GM21447 (cell line): ENCODE data around the gene KRTAP10-1.
"Not testable (repeated sequence)": the region's sequence is repeated elsewhere in the genome, so short reads cannot be mapped to it uniquely, and the experiment has no call there.

ENCODE experiments used
- ATAC-seq: cut with Tn5 transposase; IDR thresholded peaks from one replicate; pipeline ENCODE4 v1.9.1; 2021; ENCODE audit not compliant: unreplicated experiment

Gene KRTAP10-1

GRCh38 chr21:44571296-44571695, 31.3 kb upstream of the KRTAP10-1 start:
- ATAC-seq, result no peak

- ATAC-seq, result no peak
These were observed 30.0 kb upstream of the KRTAP10-1 start for GRCh38 chr21:44569861-44570517.

DNA sequence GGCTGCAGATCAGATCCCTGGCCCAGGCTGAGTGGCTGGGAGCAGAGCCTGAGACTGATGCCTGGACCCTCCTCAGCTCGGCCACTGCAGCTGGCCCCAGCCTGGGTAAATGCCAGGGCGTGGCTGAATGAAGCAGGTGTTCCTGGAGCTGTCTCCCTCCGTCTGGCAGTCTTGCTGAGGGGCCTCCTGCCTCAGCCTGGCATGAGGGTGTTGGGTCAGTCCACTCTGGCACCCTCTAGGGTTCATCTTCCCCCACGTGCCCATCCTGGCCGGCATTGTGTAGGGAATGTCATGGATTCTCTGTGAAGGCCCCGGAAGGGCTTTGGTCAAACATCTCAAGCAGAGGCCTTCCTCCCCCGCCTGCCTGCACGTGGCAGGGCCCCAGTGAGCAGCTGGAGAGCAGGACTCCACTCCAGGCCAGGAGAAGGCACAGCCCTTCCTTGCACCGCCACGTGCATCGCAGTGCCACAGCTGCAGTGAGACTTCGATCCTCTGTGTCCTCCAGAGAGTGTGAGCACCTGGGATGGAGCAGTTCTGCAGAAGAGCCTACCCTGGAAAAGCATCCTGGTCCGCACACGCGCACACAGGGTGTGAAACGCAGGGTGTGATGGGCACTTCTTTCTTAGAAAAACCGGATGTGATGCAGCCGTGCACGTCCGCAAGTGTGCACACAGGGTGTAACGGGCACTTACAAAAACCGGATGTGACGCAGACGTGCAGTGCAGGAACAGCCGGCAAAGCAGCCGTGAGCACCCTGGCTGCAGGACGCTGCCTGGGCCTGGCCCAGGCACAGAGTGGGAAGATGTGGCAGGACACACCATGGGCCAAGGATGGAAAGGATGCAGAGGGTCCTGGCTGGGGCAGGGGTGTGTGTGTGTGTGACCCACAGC, 28.9 kb upstream of the KRTAP10-1 start:
- ATAC-seq, result no peak

- no peak for ATAC-seq
These were observed 28.3 kb upstream of the KRTAP10-1 start for GRCh38 chr21:44568261-44568660.

- ATAC-seq, result no peak
These were observed 27.6 kb upstream of the KRTAP10-1 start for GRCh38 chr21:44567481-44568171.

- no peak for ATAC-seq
These were observed 26.4 kb upstream of the KRTAP10-1 start for GRCh38 chr21:44566403-44566802.

DNA sequence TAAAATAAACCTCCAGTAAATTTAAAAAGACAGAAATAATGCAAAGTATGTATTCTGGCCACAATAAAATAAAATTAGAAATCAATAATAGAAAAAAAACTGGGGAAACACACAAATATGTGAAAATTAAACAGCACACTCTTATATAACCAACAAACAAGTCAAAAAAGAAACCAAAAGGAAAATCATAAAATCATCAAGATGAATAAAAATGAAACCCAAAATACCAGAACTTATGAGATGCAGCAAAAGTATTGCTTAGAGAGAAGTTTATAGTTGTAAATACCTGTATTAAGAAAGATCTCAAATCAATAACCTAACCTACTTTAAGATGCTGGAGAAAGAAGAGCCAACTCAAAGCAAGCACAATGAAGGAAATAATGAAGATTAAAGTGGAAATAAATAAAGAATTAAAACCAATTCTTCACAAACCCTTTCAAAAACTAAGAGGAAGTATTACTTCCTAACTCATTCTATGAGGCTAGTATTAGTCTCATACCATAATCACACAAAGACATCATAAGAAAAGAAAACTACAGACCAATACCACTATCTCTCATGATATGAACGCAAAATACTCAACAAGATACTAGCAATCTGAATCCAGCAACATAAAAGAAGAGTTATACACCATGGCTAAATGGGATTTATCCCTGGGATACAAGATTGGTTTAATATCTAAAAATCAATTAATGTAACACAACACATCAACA, 25.0 kb upstream of the KRTAP10-1 start:
- no peak for ATAC-seq

GRCh38 chr21:44564099-44564498, 24.1 kb upstream of the KRTAP10-1 start:
- no peak for ATAC-seq

DNA sequence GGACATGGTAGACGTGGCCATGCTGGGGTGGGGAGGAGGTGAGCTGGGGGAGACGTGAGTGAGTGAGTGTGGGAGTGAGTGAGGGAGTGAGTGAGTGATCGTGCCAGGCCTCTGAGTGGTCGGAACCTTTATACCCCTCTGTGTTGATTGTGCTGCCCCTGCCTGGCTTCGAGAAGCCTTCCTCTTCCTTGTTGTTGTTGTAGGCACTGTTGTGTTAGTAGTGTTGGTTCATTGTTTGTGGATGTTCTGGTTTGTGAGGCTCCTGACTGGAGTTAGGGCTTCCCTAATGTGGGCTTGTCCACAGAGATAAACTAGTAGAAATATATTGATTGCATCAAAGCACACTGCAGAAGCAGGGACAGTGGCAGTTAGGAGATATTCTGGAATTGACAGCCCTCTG, 18.7 kb upstream of the KRTAP10-1 start, which contains the start of gene KRTAP10-3:
Gene KRTAP10-3 (minus strand): TSS at position 101 of the 400 bp plus-strand sequence. CDS start 80 bp downstream, at position 21.
- ATAC-seq, result no peak

DNA sequence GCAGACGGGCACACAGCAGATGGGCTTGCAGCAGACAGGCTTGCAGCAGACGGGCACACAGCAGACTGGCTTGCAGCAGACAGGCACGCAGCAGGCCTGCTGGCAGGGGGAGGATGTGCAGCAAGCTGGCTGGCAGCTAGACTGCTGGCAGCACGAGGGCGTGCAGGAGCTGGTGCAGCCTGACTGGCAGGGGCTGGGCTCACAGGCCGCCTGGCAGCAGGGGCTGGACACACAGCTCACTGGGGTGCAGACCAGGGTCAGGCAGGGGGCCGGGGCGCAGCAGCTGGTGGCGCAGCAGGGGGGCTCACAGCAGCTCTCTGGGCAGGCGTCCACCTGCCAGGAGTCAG, 18.3 kb upstream of the KRTAP10-1 start:
- not testable (repeated sequence) for ATAC-seq

DNA sequence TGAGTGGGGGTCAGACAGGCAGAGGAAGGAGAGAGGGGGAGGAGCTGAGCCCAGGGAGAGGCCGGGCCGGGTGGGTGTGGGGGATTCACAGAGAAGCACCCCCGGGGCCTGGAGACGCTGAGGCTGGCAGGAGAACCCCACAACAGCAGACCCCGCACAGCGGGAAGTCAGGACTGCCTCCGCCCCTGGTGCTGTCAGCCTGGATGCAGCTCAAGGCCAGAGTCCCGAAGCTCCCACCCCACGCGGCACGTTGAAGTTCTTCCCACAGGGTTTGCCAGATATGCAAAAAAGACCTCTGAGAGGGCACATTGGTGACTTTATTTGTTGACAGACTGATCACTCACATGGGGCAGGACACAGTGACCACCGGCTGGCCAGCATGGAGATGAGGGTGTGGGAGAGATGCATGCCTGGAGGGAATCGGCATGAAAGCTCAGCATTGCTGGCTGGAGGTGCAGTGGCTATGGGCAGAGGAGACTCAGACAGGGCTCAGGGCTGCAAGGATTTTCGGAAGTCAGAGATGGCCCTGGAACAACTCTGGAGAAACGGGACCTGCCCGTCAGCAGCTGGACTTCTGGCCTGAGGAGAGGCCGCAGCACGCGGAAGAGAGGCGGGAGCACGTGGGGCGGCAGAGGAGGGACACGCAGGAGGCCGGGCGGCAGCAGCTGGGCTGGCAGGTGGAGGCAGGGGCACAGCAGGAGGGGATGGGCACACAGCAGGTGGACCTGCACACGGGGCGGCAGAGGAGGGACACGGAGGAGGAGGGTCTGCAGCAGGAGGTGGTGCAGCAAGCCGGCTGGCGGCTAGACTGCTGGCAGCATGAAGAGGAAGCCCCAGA, 17.7 kb upstream of the KRTAP10-1 start:
- no peak for ATAC-seq

DNA sequence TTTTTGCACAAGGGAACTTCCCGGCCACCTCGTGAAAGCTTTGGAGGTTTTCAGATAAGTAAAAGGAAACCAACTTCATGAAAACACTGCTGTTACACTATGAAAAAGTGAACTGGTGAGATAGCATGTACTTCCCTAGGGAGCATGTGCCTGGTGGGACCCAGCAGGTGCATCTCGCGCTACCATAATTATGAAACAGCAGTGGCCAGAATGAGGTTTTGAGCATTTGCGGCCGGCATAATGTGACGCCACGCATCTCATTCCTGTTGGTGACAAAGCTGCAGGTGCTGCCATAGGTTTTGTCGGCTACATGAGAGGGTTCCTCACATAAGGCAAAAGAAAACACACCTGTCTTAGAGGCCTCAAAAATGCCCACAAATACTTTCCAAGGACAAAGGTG, 16.9 kb upstream of the KRTAP10-1 start:
- ATAC-seq, result no peak

- no peak for ATAC-seq
These were observed 15.3 kb upstream of the KRTAP10-1 start for GRCh38 chr21:44555200-44555875.

- ATAC-seq, result no peak
These were observed 12.7 kb upstream of the KRTAP10-1 start for GRCh38 chr21:44552681-44553080.

DNA sequence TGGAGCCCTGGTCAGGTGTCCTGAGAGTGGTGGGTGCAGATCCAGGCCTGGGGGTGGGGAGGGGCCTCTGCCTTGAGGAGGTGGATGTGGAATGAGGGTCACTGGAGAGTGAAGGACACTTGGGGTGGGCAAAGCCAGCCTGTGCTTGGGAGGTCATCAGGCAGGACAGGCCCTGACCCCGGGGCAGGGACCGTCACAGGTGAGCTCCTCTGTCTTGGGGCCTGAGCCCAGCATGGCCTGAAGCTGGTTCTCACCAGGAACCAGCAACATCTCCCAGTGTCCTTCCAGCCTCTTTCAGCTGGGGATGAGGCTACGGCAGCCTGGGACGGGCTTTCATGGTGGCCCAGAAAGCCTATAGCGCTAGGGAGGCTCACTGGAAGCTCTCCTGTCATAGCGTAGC, 12.1 kb upstream of the KRTAP10-1 start:
- ATAC-seq, result no peak

GRCh38 chr21:44551340-44551961, 11.5 kb upstream of the KRTAP10-1 start, which contains the start of gene KRTAP10-2:
TSS of gene KRTAP10-2 (minus strand) at chr21:44551505. CDS start at chr21:44551458, 47 bp downstream.
- no peak for ATAC-seq

- no peak for ATAC-seq
These were observed 10.8 kb upstream of the KRTAP10-1 start for GRCh38 chr21:44550807-44551206.

GRCh38 chr21:44550285-44550684, 10.3 kb upstream of the KRTAP10-1 start:
- not testable (repeated sequence) for ATAC-seq
